SK-N-SH (cell line): Measurements from ENCODE around the gene SLC9A5. TPM values are rescaled to one million over a fixed set of nuclear protein-coding genes. Genes with fewer than 3 reads are reported as not detected.
A peak's percentile ranks its signal among the peaks of the same experiment; 100 is the strongest.

ENCODE experiments used
- CTCF ChIA-PET: fragments of 300-600, 350-600 bp; formaldehyde crosslinking; extraction: SDS; loops from one replicate; lab custom pipeline; 2021; lab: Yijun Ruan, JAX
- POLR2A ChIA-PET: fragments of 350-600 bp; sonication (Branson Sonifier 250); formaldehyde crosslinking; extraction: SDS; loops from one replicate; lab custom pipeline; 2020; ENCODE audit warnings: antibody characterized with exemption, inconsistent platforms; lab: Yijun Ruan, JAX
- DNase-seq: peaks from one replicate; pipeline ENCODE4 v3.0.0; 2012
- H2AFZ ChIP-seq: fragments of 200-600 bp; sonication (generic); 2 replicates; pipeline ENCODE4 v1.8.1; 2016; ENCODE audit warnings: antibody characterized with exemption, mild to moderate bottlenecking, low read depth
- H3F3A ChIP-seq: fragments of 200-600 bp; sonication (generic); replicated peaks from 2 replicates; pipeline ENCODE3; 2016; ENCODE audit warnings: antibody characterized with exemption, mild to moderate bottlenecking; ENCODE audit not compliant: insufficient read depth
- H3K27ac ChIP-seq, 2 experiments: fragments of 200-500 bp in 1 of 2; fragments of 200-600 bp in 1 of 2; sonication (Bioruptor generic) in 1 of 2; sonication (generic), shearing (Covaris generic) in 1 of 2; 2 replicates each; pipeline versions ENCODE4 v1.5.1 to v1.6.1; 2014 to 2016; ENCODE audit warnings: low read depth in 2 of 2, inconsistent platforms in 1 of 2, low read length in 1 of 2, mild to moderate bottlenecking in 1 of 2, mixed read lengths in 1 of 2
- H3K27me3 ChIP-seq: fragments of 200-600 bp; sonication (generic), shearing (Covaris generic); 2 replicates; pipeline ENCODE4 v1.6.1; 2016; ENCODE audit warnings: mixed run types; ENCODE audit not compliant: insufficient read depth
- H3K36me3 ChIP-seq, 2 experiments: fragments of 200-500 bp in 1 of 2; fragments of 200-600 bp in 1 of 2; sonication (Bioruptor generic) in 1 of 2; sonication (generic) in 1 of 2; replicated peaks in 1 of 2; 2 replicates each; pipeline versions ENCODE3 to v1.5.1; 2014 to 2016; ENCODE audit warnings: low read length in 1 of 2, mild to moderate bottlenecking in 1 of 2; ENCODE audit not compliant: insufficient read depth in 2 of 2, control insufficient read depth in 1 of 2
- H3K4me1 ChIP-seq, 2 experiments: fragments of 200-500 bp in 1 of 2; fragments of 200-600 bp in 1 of 2; sonication (Bioruptor generic) in 1 of 2; sonication (generic), shearing (Covaris generic) in 1 of 2; 2 replicates each; pipeline versions ENCODE4 v1.5.1 to v1.6.1; 2014 to 2016; ENCODE audit warnings: low read depth in 1 of 2, low read length in 1 of 2, mixed run types in 1 of 2; ENCODE audit not compliant: insufficient read depth in 2 of 2, control insufficient read depth in 1 of 2
- H3K4me2 ChIP-seq: fragments of 200-600 bp; sonication (generic), shearing (Covaris generic); 2 replicates; pipeline ENCODE4 v1.6.1; 2017; ENCODE audit warnings: mixed run types
- H3K4me3 ChIP-seq, 2 experiments: fragments of 200-500 bp in 1 of 2; fragments of 200-600 bp in 1 of 2; sonication (Bioruptor generic) in 1 of 2; sonication (generic), shearing (Covaris generic) in 1 of 2; 2 replicates each; pipeline versions ENCODE4 v1.5.1 to v1.8.1; 2014 to 2016; ENCODE audit warnings: low read depth in 2 of 2, inconsistent platforms in 1 of 2, low read length in 1 of 2, mild to moderate bottlenecking in 1 of 2, mixed read lengths in 1 of 2, moderate library complexity in 1 of 2
- H3K79me2 ChIP-seq: fragments of 200-600 bp; sonication (generic); 2 replicates; pipeline ENCODE4 v1.8.1; 2017; ENCODE audit warnings: mild to moderate bottlenecking; ENCODE audit not compliant: insufficient read depth
- H3K9ac ChIP-seq: fragments of 200-600 bp; sonication (generic); 2 replicates; pipeline ENCODE4 v1.6.1; 2017; ENCODE audit warnings: mixed run types
- H3K9me2 ChIP-seq: fragments of 200-600 bp; sonication (generic); 2 replicates; pipeline ENCODE4 v1.6.1; 2017; ENCODE audit warnings: mixed run types
- H3K9me3 ChIP-seq: fragments of 200-600 bp; sonication (generic); 2 replicates; pipeline ENCODE4 v1.6.1; 2017; ENCODE audit warnings: mixed run types, mild to moderate bottlenecking, moderate library complexity
- H4K20me1 ChIP-seq: fragments of 200-600 bp; sonication (generic); 2 replicates; pipeline ENCODE4 v1.6.1; 2017; ENCODE audit warnings: mild to moderate bottlenecking, mixed run types; ENCODE audit not compliant: insufficient read depth
- EZH2phosphoT487 ChIP-seq: fragments of 200-600 bp; sonication (generic); IDR thresholded peaks from 2 replicates; pipeline ENCODE4 v1.6.1; 2017; ENCODE audit warnings: low read depth, mixed run types, mild to moderate bottlenecking, antibody characterized with exemption, moderate library complexity, borderline replicate concordance
- FOSL2 ChIP-seq: IDR thresholded peaks from 2 replicates; pipeline ENCODE4 v1.4.0; 2012; ENCODE audit warnings: low read depth, mild to moderate bottlenecking, moderate library complexity, borderline replicate concordance
- GATA2 ChIP-seq: sonication (generic); formaldehyde crosslinking; IDR thresholded peaks from 2 replicates; pipeline ENCODE4 v1.5.0; 2020; ENCODE audit warnings: mild to moderate bottlenecking, missing genetic modification reagents
- MAX ChIP-seq: IDR thresholded peaks from 2 replicates; pipeline ENCODE4 v1.4.0; 2012; ENCODE audit warnings: low read depth
- MEF2A ChIP-seq: IDR thresholded peaks from 2 replicates; pipeline ENCODE4 v1.4.0; 2012; ENCODE audit warnings: low read depth, borderline replicate concordance
- MXI1 ChIP-seq: IDR thresholded peaks from 2 replicates; pipeline ENCODE4 v1.6.1; 2012; ENCODE audit warnings: mild to moderate bottlenecking, low read depth, low read length, improper control_type of control experiment
- NFIC ChIP-seq: IDR thresholded peaks from 2 replicates; pipeline ENCODE4 v1.4.0; 2012; ENCODE audit warnings: borderline replicate concordance
- NRF1 ChIP-seq: IDR thresholded peaks from 2 replicates; pipeline ENCODE4 v1.6.1; 2012; ENCODE audit warnings: low read depth, mild to moderate bottlenecking, low read length
- RAD21 ChIP-seq: IDR thresholded peaks from 2 replicates; pipeline ENCODE4 v1.6.1; 2012; ENCODE audit warnings: mild to moderate bottlenecking, low read length
- RCOR1 ChIP-seq: fragments of 150-350 bp; IDR thresholded peaks from 2 replicates; pipeline ENCODE4 v1.6.1; 2017; ENCODE audit warnings: antibody characterized with exemption, low read length
- RFX5 ChIP-seq: IDR thresholded peaks from 2 replicates; pipeline ENCODE4 v1.6.1; 2012; ENCODE audit warnings: mild to moderate bottlenecking, improper control_type of control experiment, low read length
- RXRA ChIP-seq: IDR thresholded peaks from 2 replicates; pipeline ENCODE4 v1.4.0; 2012; ENCODE audit warnings: low read depth, mild to moderate bottlenecking, borderline replicate concordance
- TAF1 ChIP-seq: IDR thresholded peaks from 2 replicates; pipeline ENCODE4 v1.6.1; 2012; ENCODE audit warnings: low read depth, mild to moderate bottlenecking, low read length, moderate library complexity, borderline replicate concordance
- TCF12 ChIP-seq: IDR thresholded peaks from 2 replicates; pipeline ENCODE4 v1.4.0; 2012
- TEAD4 ChIP-seq: IDR thresholded peaks from 2 replicates; pipeline ENCODE4 v1.4.0; 2012; ENCODE audit warnings: mild to moderate bottlenecking, borderline replicate concordance; ENCODE audit not compliant: insufficient read depth
- USF2 ChIP-seq: fragments of 150-350 bp; IDR thresholded peaks from 2 replicates; pipeline ENCODE4 v1.6.1; 2017; ENCODE audit warnings: antibody characterized with exemption, low read length, low read depth, borderline replicate concordance
- ZBTB33 ChIP-seq: IDR thresholded peaks from 2 replicates; pipeline ENCODE4 v1.4.0; 2012; ENCODE audit warnings: low read depth, borderline replicate concordance
- WGBS: methylation state at CpG from one replicate; pipeline ENCODE4 v1.1.6; 2017; ENCODE audit warnings: low lambda C conversion rate; 5-methylcytosine and 5-hydroxymethylcytosine counted together
- polyA plus RNA-seq, 3 experiments: library from polyadenylated mRNA; depleted of rRNA; stranded (reverse); fragments of >200 nt; gene quantifications; 2 replicates each; pipeline ENCODE4 v1.2.3, GENCODE V29; 2012
- TF ChIP-seq, protein P1 (sequence below): IDR thresholded peaks from 2 replicates; pipeline ENCODE4 v1.4.0; 2012; ENCODE audit warnings: low read depth, borderline replicate concordance
- TF ChIP-seq, protein P2 (sequence below): IDR thresholded peaks from 2 replicates; pipeline ENCODE4 v1.6.1; 2012; ENCODE audit warnings: mild to moderate bottlenecking, low read depth, low read length, moderate library complexity

SLC9A5 gene
- polyA plus RNA-seq, 1 of the 3 experiments (the other 2 are of a cell fraction), result 4.1 TPM

GRCh38 chr16:67302076-67302475, 53.3 kb downstream of the SLC9A5 start:
- no peaks in the 10 kb centered on the region for H3K9me3 ChIP-seq
- no peak overlapping the region for H3K9ac ChIP-seq
- no peaks in the 10 kb centered on the region for H3K79me2 ChIP-seq
- DNase-seq, result peak; percentile 7
- no peaks in the 10 kb centered on the region for H3K9me2 ChIP-seq
- H3K27ac ChIP-seq, result no peak overlapping the region
- no peaks in the 10 kb centered on the region for H3K36me3 ChIP-seq
- CTCF ChIA-PET, result interaction anchor here (1.1 kb wide), 1 partner anchor 25 kb away, joined by 5 read pairs; the partner anchor contains the start of genes KCTD19 and LRRC36
- POLR2A ChIA-PET, result no interaction called here
- H3K4me3 ChIP-seq, result no peak overlapping the region
- no peak overlapping the region for H2AFZ ChIP-seq
- no peak overlapping the region for H3K4me2 ChIP-seq
- 92% methylated on average over 7 of the region's 7 CpGs for WGBS
- H3K4me1 ChIP-seq, result peaks cover 0 to under 1% of the 10 kb centered on the region in 2 experiments; a peak in 1 of 4 replicates
- TF ChIP-seq, protein P1, sequence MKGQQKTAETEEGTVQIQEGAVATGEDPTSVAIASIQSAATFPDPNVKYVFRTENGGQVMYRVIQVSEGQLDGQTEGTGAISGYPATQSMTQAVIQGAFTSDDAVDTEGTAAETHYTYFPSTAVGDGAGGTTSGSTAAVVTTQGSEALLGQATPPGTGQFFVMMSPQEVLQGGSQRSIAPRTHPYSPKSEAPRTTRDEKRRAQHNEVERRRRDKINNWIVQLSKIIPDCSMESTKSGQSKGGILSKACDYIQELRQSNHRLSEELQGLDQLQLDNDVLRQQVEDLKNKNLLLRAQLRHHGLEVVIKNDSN, result no peak
- TF ChIP-seq MEF2A (no peak), NFIC (no peak), MAX (no peak), FOSL2 (no peak), RFX5 (no peak), RAD21 (no peak), TAF1 (no peak), ZBTB33 (no peak), MXI1 (no peak), GATA2 (no peak), TCF12 (no peak), NRF1 (no peak), EZH2phosphoT487 (no peak), USF2 (no peak), TEAD4 (no peak), RCOR1 (no peak), RXRA (no peak)
- TF ChIP-seq, protein P2, sequence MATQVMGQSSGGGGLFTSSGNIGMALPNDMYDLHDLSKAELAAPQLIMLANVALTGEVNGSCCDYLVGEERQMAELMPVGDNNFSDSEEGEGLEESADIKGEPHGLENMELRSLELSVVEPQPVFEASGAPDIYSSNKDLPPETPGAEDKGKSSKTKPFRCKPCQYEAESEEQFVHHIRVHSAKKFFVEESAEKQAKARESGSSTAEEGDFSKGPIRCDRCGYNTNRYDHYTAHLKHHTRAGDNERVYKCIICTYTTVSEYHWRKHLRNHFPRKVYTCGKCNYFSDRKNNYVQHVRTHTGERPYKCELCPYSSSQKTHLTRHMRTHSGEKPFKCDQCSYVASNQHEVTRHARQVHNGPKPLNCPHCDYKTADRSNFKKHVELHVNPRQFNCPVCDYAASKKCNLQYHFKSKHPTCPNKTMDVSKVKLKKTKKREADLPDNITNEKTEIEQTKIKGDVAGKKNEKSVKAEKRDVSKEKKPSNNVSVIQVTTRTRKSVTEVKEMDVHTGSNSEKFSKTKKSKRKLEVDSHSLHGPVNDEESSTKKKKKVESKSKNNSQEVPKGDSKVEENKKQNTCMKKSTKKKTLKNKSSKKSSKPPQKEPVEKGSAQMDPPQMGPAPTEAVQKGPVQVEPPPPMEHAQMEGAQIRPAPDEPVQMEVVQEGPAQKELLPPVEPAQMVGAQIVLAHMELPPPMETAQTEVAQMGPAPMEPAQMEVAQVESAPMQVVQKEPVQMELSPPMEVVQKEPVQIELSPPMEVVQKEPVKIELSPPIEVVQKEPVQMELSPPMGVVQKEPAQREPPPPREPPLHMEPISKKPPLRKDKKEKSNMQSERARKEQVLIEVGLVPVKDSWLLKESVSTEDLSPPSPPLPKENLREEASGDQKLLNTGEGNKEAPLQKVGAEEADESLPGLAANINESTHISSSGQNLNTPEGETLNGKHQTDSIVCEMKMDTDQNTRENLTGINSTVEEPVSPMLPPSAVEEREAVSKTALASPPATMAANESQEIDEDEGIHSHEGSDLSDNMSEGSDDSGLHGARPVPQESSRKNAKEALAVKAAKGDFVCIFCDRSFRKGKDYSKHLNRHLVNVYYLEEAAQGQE, result no peak
- H3F3A ChIP-seq, result no peaks in the 10 kb centered on the region
- H4K20me1 ChIP-seq, result no peaks in the 10 kb centered on the region
- no peaks in the 10 kb centered on the region for H3K27me3 ChIP-seq
